Stimulated activated CD4-positive, alpha-beta T cell treated with anti-CD3 and anti-CD28 coated beads, Interleukin-12 subunit alpha, Interleukin-12 subunit beta, amount 100 ng/mL, for 24 hours (primary cell): ENCODE results near the gene PDGFC.
"Not testable (repeated sequence)": the region's sequence is repeated elsewhere in the genome, so short reads cannot be mapped to it uniquely, and the experiment has no call there.

ENCODE experiments used
- DNase-seq, 2 experiments: peaks; one replicate each; pipeline ENCODE4 v3.0.0-alpha.2; 2020; ENCODE audit warnings: low read depth in 2 of 2

Gene PDGFC

GRCh38 chr4:156950948-156951347 lies 20.7 kb downstream of the PDGFC start:
- DNase-seq = no peak

GRCh38 chr4:156950090-156950489 lies 21.5 kb downstream of the PDGFC start:
- DNase-seq = no peak

- no peak for DNase-seq
Measured at GRCh38 chr4:156949373-156949814, 22.2 kb downstream of the PDGFC start.

GRCh38 chr4:156948738-156949137 lies 22.9 kb downstream of the PDGFC start:
- DNase-seq = no peak

- DNase-seq = no peak
Measured at GRCh38 chr4:156948133-156948532, 23.5 kb downstream of the PDGFC start.

GRCh38 chr4:156946516-156947424 lies 24.8 kb downstream of the PDGFC start:
- DNase-seq = no peak

GRCh38 chr4:156945532-156945931 lies 26.1 kb downstream of the PDGFC start:
- no peak for DNase-seq

- no peak for DNase-seq
Measured at GRCh38 chr4:156942991-156943390, 28.6 kb downstream of the PDGFC start.

- no peak for DNase-seq
Measured at GRCh38 chr4:156941940-156942548, 29.6 kb downstream of the PDGFC start.

GRCh38 chr4:156939801-156940200 lies 31.8 kb downstream of the PDGFC start:
- DNase-seq = no peak

GRCh38 chr4:156939139-156939538 lies 32.5 kb downstream of the PDGFC start:
- no peak for DNase-seq

- no peak for DNase-seq
Measured at GRCh38 chr4:156934259-156934635, 37.4 kb downstream of the PDGFC start.

- no peak for DNase-seq
Measured at GRCh38 chr4:156933633-156934258, 37.9 kb downstream of the PDGFC start.

- not testable (repeated sequence) for DNase-seq
Measured at GRCh38 chr4:156932360-156932759, 39.2 kb downstream of the PDGFC start.

GRCh38 chr4:156931267-156931666 lies 40.3 kb downstream of the PDGFC start:
- DNase-seq = no peak

- DNase-seq = no peak
Measured at GRCh38 chr4:156929386-156930105, 42.1 kb downstream of the PDGFC start.

- no peak for DNase-seq
Measured at GRCh38 chr4:156924774-156925315, 46.8 kb downstream of the PDGFC start.

GRCh38 chr4:156923525-156923924 lies 48.1 kb downstream of the PDGFC start:
- DNase-seq = no peak

- DNase-seq = no peak
Measured at GRCh38 chr4:156915221-156915620, 56.4 kb downstream of the PDGFC start.

GRCh38 chr4:156913234-156913633 lies 58.4 kb downstream of the PDGFC start:
- no peak for DNase-seq

- DNase-seq = no peak
Measured at GRCh38 chr4:156909010-156909409, 62.6 kb downstream of the PDGFC start.

- DNase-seq = no peak
Measured at GRCh38 chr4:156906325-156906724, 65.3 kb downstream of the PDGFC start.
